H1 (cell line): ENCODE data around the gene ZNF362. TPM values are rescaled to one million over a fixed set of nuclear protein-coding genes. Genes with fewer than 3 reads are reported as not detected.

ENCODE experiments used
- CBX8 ChIP-seq: fragments of 300-800, 300-1000 bp; sonication (generic); IDR thresholded peaks from 2 replicates; pipeline ENCODE4 v1.7.1; 2016; ENCODE audit warnings: low read depth, low read length, borderline replicate concordance
- E2F6 ChIP-seq: IDR thresholded peaks from 2 replicates; pipeline ENCODE4 v1.6.1; 2012; ENCODE audit warnings: inconsistent platforms
- MAX ChIP-seq: IDR thresholded peaks from 2 replicates; pipeline ENCODE4 v1.6.1; 2012; ENCODE audit warnings: inconsistent platforms
- SUZ12 ChIP-seq: fragments of 200-600 bp; sonication (generic); IDR thresholded peaks from 2 replicates; pipeline ENCODE4 v1.6.1; 2012; ENCODE audit warnings: mild to moderate bottlenecking, inconsistent platforms, low read length, moderate library complexity, mixed read lengths
- polyA plus RNA-seq, 7 experiments: library from polyadenylated mRNA; depleted of rRNA in 3 of 7; stranded (reverse) in 5 of 7; unstranded in 2 of 7; fragments of >200 nt in 5 of 7; fragments of 200-250 nt in 2 of 7; gene quantifications; 1 replicate in 5 of 7; 2 replicates in 1 of 7; 4 replicates in 1 of 7; pipeline versions ENCODE4 v1.2.1 to v1.2.3, GENCODE V29; 2011 to 2013; ENCODE audit warnings: missing spikeins in 2 of 7, mixed read lengths in 2 of 7
- total RNA-seq: library from RNA; stranded (reverse); fragmentation: NEBNext Ultra II Directional; extraction: Animal tissue kit (Norgen Biotek cat#: 25700); gene quantifications from 2 replicates; pipeline ENCODE4 v1.2.1, GENCODE V29; 2021
- TF ChIP-seq, protein P1 (sequence below): fragments of 300-600 bp; sonication (generic); IDR thresholded peaks from 2 replicates; pipeline ENCODE4 v1.7.1; 2012; ENCODE audit warnings: low read length, moderate library complexity, mild to moderate bottlenecking, inconsistent platforms; ENCODE audit not compliant: insufficient replicate concordance
- TF ChIP-seq, protein P2 (sequence below): IDR thresholded peaks from 2 replicates; pipeline ENCODE4 v1.6.1; 2012; ENCODE audit warnings: low read length, inconsistent platforms

The ZNF362 gene
- total and polyA plus RNA-seq, 2 of the 8 experiments (the other 6 are each of a cell fraction or from before 2014, with no cell fraction given): 24.2 to 27.8 TPM

- TF ChIP-seq, protein P1, sequence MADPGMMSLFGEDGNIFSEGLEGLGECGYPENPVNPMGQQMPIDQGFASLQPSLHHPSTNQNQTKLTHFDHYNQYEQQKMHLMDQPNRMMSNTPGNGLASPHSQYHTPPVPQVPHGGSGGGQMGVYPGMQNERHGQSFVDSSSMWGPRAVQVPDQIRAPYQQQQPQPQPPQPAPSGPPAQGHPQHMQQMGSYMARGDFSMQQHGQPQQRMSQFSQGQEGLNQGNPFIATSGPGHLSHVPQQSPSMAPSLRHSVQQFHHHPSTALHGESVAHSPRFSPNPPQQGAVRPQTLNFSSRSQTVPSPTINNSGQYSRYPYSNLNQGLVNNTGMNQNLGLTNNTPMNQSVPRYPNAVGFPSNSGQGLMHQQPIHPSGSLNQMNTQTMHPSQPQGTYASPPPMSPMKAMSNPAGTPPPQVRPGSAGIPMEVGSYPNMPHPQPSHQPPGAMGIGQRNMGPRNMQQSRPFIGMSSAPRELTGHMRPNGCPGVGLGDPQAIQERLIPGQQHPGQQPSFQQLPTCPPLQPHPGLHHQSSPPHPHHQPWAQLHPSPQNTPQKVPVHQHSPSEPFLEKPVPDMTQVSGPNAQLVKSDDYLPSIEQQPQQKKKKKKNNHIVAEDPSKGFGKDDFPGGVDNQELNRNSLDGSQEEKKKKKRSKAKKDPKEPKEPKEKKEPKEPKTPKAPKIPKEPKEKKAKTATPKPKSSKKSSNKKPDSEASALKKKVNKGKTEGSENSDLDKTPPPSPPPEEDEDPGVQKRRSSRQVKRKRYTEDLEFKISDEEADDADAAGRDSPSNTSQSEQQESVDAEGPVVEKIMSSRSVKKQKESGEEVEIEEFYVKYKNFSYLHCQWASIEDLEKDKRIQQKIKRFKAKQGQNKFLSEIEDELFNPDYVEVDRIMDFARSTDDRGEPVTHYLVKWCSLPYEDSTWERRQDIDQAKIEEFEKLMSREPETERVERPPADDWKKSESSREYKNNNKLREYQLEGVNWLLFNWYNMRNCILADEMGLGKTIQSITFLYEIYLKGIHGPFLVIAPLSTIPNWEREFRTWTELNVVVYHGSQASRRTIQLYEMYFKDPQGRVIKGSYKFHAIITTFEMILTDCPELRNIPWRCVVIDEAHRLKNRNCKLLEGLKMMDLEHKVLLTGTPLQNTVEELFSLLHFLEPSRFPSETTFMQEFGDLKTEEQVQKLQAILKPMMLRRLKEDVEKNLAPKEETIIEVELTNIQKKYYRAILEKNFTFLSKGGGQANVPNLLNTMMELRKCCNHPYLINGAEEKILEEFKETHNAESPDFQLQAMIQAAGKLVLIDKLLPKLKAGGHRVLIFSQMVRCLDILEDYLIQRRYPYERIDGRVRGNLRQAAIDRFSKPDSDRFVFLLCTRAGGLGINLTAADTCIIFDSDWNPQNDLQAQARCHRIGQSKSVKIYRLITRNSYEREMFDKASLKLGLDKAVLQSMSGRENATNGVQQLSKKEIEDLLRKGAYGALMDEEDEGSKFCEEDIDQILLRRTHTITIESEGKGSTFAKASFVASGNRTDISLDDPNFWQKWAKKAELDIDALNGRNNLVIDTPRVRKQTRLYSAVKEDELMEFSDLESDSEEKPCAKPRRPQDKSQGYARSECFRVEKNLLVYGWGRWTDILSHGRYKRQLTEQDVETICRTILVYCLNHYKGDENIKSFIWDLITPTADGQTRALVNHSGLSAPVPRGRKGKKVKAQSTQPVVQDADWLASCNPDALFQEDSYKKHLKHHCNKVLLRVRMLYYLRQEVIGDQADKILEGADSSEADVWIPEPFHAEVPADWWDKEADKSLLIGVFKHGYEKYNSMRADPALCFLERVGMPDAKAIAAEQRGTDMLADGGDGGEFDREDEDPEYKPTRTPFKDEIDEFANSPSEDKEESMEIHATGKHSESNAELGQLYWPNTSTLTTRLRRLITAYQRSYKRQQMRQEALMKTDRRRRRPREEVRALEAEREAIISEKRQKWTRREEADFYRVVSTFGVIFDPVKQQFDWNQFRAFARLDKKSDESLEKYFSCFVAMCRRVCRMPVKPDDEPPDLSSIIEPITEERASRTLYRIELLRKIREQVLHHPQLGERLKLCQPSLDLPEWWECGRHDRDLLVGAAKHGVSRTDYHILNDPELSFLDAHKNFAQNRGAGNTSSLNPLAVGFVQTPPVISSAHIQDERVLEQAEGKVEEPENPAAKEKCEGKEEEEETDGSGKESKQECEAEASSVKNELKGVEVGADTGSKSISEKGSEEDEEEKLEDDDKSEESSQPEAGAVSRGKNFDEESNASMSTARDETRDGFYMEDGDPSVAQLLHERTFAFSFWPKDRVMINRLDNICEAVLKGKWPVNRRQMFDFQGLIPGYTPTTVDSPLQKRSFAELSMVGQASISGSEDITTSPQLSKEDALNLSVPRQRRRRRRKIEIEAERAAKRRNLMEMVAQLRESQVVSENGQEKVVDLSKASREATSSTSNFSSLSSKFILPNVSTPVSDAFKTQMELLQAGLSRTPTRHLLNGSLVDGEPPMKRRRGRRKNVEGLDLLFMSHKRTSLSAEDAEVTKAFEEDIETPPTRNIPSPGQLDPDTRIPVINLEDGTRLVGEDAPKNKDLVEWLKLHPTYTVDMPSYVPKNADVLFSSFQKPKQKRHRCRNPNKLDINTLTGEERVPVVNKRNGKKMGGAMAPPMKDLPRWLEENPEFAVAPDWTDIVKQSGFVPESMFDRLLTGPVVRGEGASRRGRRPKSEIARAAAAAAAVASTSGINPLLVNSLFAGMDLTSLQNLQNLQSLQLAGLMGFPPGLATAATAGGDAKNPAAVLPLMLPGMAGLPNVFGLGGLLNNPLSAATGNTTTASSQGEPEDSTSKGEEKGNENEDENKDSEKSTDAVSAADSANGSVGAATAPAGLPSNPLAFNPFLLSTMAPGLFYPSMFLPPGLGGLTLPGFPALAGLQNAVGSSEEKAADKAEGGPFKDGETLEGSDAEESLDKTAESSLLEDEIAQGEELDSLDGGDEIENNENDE: no peak
- TF ChIP-seq, protein P2, sequence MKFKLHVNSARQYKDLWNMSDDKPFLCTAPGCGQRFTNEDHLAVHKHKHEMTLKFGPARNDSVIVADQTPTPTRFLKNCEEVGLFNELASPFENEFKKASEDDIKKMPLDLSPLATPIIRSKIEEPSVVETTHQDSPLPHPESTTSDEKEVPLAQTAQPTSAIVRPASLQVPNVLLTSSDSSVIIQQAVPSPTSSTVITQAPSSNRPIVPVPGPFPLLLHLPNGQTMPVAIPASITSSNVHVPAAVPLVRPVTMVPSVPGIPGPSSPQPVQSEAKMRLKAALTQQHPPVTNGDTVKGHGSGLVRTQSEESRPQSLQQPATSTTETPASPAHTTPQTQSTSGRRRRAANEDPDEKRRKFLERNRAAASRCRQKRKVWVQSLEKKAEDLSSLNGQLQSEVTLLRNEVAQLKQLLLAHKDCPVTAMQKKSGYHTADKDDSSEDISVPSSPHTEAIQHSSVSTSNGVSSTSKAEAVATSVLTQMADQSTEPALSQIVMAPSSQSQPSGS: no peak
- TF ChIP-seq SUZ12 (peak; percentile 75), E2F6 (0 out of 2 replicates have a peak, but pooled peaks have one; percentile 25), CBX8 (no peak), MAX (peak; percentile 54; the same call in 1 of the 2 replicates)
These were observed 93.7 kb downstream of the ZNF362 start (continued) for GRCh38 chr1:33349778-33350610.
